ENCODE results near the gene NDUFS8. TPM values are rescaled to one million over a fixed set of nuclear protein-coding genes. Genes with fewer than 3 reads are reported as not detected.

The NDUFS8 gene
- total RNA-seq, 1 experiment from 2014 or later = 220 TPM

DNA sequence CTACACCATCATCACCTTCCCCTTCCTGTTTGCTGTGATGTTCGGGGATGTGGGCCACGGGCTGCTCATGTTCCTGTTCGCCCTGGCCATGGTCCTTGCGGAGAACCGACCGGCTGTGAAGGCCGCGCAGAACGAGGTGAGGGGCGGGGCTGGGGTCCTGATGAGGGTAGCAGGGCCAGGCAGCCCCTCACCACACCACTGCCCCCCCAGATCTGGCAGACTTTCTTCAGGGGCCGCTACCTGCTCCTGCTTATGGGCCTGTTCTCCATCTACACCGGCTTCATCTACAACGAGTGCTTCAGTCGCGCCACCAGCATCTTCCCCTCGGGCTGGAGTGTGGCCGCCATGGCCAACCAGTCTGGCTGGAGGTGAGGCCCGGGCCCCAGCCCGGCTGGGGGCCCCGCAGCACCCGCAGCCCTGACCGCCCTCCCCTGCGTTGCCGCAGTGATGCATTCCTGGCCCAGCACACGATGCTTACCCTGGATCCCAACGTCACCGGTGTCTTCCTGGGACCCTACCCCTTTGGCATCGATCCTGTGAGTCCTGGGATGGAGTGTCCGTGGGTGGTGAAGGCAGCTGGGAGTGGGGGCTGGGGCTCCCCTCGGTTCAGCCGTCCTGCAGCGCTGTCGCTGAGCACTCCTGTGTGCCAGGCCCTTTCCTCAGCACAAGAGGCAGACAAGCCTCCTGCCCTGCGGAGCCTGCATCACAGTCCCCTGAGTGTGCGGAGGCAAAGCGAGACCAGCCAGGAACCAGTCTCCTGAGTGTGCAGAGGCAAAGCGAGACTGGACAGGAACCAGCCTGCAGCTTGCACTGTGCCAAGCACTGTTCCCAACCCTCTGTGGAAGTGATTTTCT lies 17.2 kb downstream of the NDUFS8 start:
- no peak for DNase-seq (ENCODE audit: low spot score)
- BruUV-seq (replicated peaks) = no TSS peak
- TF ChIP-seq, protein P1, sequence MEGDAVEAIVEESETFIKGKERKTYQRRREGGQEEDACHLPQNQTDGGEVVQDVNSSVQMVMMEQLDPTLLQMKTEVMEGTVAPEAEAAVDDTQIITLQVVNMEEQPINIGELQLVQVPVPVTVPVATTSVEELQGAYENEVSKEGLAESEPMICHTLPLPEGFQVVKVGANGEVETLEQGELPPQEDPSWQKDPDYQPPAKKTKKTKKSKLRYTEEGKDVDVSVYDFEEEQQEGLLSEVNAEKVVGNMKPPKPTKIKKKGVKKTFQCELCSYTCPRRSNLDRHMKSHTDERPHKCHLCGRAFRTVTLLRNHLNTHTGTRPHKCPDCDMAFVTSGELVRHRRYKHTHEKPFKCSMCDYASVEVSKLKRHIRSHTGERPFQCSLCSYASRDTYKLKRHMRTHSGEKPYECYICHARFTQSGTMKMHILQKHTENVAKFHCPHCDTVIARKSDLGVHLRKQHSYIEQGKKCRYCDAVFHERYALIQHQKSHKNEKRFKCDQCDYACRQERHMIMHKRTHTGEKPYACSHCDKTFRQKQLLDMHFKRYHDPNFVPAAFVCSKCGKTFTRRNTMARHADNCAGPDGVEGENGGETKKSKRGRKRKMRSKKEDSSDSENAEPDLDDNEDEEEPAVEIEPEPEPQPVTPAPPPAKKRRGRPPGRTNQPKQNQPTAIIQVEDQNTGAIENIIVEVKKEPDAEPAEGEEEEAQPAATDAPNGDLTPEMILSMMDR (conservative IDR thresholded peaks at IDR 0.05; ENCODE audit: low read depth, low read length) = no peak
- no peak for TF ChIP-seq EZH2 (IDR thresholded peaks at IDR 0.05; ENCODE audit: borderline replicate concordance, low read depth, low read length, poor library complexity, severe bottlenecking)
- Histone ChIP-seq H3K27me3 (replicated peaks; ENCODE audit: insufficient read depth, low read depth, low read length, poor library complexity) (no peaks in the 10 kb centered on the region), H3K4me1 (ENCODE audit: insufficient read depth, low read length, poor library complexity, severe bottlenecking) (no peaks in the 10 kb centered on the region), H3K4me3 (ENCODE audit: low read depth, low read length, poor library complexity, severe bottlenecking) (no peak overlapping the region), H3K36me3 (ENCODE audit: insufficient read depth, low read length, poor library complexity, severe bottlenecking) (no peaks in the 10 kb centered on the region), H3K9me3 (ENCODE audit: low read depth, low read length, poor library complexity, severe bottlenecking) (no peaks in the 10 kb centered on the region), H3K27ac (ENCODE audit: low read depth, low read length, poor library complexity, severe bottlenecking) (no peak overlapping the region)
- ChIA-PET POLR2A (ENCODE audit: low non-redundant PET) (no interaction called here), CTCF (no interaction called here)
- intact Hi-C loops (cut with micrococcal nuclease; ENCODE audit: unreplicated experiment) = no loop called here

DNA sequence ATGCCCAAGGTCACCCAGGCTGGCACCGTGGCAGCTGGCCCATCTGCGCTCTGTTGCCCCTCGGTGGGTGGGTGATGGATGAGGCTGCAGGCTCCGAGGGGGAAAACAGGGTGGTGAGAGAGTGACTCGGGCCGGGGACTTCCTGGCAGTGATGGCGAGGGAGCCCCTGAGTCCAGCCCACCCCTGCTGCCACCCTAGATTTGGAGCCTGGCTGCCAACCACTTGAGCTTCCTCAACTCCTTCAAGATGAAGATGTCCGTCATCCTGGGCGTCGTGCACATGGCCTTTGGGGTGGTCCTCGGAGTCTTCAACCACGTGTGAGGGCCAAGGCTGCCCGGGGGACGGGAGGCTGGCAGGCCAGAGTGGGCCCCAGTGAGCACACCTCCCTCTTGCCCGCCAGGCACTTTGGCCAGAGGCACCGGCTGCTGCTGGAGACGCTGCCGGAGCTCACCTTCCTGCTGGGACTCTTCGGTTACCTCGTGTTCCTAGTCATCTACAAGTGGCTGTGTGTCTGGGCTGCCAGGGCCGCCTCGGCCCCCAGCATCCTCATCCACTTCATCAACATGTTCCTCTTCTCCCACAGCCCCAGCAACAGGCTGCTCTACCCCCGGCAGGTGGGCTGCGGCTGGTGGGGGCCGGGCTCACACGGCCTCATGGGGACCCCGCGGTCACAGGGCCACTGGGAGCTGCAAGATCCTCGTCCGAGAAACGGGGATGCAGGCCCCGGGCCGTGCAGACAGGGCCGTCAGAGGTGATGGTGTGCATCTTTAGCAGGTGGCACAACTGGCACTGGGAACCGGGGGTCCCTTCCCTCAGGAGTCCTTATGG lies 18.4 kb downstream of the NDUFS8 start:
- DNase-seq (ENCODE audit: low spot score) = no peak

More for the DNA sequence above, 18.4 kb downstream of the NDUFS8 start:
- CTCF ChIA-PET = no interaction called here
- Histone ChIP-seq H3K4me1 (ENCODE audit: insufficient read depth, low read length, poor library complexity, severe bottlenecking) (no peaks in the 10 kb centered on the region), H3K36me3 (ENCODE audit: insufficient read depth, low read length, poor library complexity, severe bottlenecking) (no peaks in the 10 kb centered on the region), H3K9me3 (ENCODE audit: low read depth, low read length, poor library complexity, severe bottlenecking) (no peaks in the 10 kb centered on the region), H3K4me3 (ENCODE audit: low read depth, low read length, poor library complexity, severe bottlenecking) (no peak overlapping the region), H3K27ac (ENCODE audit: low read depth, low read length, poor library complexity, severe bottlenecking) (no peak overlapping the region), H3K27me3 (replicated peaks; ENCODE audit: insufficient read depth, low read depth, low read length, poor library complexity) (no peaks in the 10 kb centered on the region)
- intact Hi-C loops (cut with micrococcal nuclease; ENCODE audit: unreplicated experiment) = no loop called here
- no peak for TF ChIP-seq EZH2 (IDR thresholded peaks at IDR 0.05; ENCODE audit: borderline replicate concordance, low read depth, low read length, poor library complexity, severe bottlenecking)
- TF ChIP-seq, protein P1 (conservative IDR thresholded peaks at IDR 0.05; ENCODE audit: low read depth, low read length) = no peak
- BruUV-seq (replicated peaks) = no TSS peak
- POLR2A ChIA-PET (ENCODE audit: low non-redundant PET) = no interaction called here
